ENCODE data around the gene WSCD2. TPM values are rescaled to one million over a fixed set of nuclear protein-coding genes. Genes with fewer than 3 reads are reported as not detected.

WSCD2 gene
- total and polyA plus RNA-seq, 2 of the 4 experiments (the other 2 are of a cell fraction), result not detected

- Histone ChIP-seq H3K23ac (ENCODE audit: low read depth, low read length) (no peak overlapping the region), H4K20me1 (ENCODE audit: insufficient read depth, low read length) (no peaks in the 10 kb centered on the region), H3K4ac (ENCODE audit: low read depth, low read length) (no peak overlapping the region), H2BK15ac (ENCODE audit: low read depth, low read length) (no peak overlapping the region), H4K91ac (ENCODE audit: insufficient read depth, low read depth, low read length) (no peak overlapping the region), H4K5ac (ENCODE audit: low read depth, low read length) (no peak overlapping the region), H3K27ac (ENCODE audit: insufficient read depth, low read length) (no peak overlapping the region), H3K18ac (ENCODE audit: low read depth, low read length) (no peak overlapping the region), H2AK5ac (ENCODE audit: low read depth, low read length) (no peak overlapping the region), H2BK5ac (ENCODE audit: low read depth, low read length, poor library complexity, severe bottlenecking) (no peak overlapping the region), H3K79me1 (ENCODE audit: low read depth in 1 of 2, low read length in 2 of 2) (no peaks in the 10 kb centered on the region), H3K14ac (replicated peaks; ENCODE audit: low read depth, low read length) (no peak overlapping the region), H3K4me2 (ENCODE audit: low read depth, low read length) (no peak overlapping the region), H2AFZ (replicated peaks; ENCODE audit: low read length, poor library complexity) (no peak overlapping the region), H3K36me3 (ENCODE audit: control insufficient read depth, insufficient read depth, low read length) (no peaks in the 10 kb centered on the region), H4K8ac (ENCODE audit: low read depth in 2 of 2, low read length in 2 of 2) (no peak overlapping the region), H2BK20ac (ENCODE audit: low read depth, low read length) (no peak overlapping the region), H3K56ac (ENCODE audit: extremely low read depth, insufficient read depth, low read length) (no peak overlapping the region), H3K9me3 (ENCODE audit: control insufficient read depth, insufficient read depth, low read length) (no peaks in the 10 kb centered on the region; the same call in 1 of the 2 replicates), H3K27me3 (ENCODE audit: control insufficient read depth, insufficient read depth, low read length) (no peaks in the 10 kb centered on the region), H3K4me3 (ENCODE audit: insufficient read depth, low read depth, low read length) (no peak overlapping the region), H3K4me1 (ENCODE audit: control insufficient read depth, insufficient read depth, low read length) (no peaks in the 10 kb centered on the region), H3K9ac (ENCODE audit: low read depth, low read length) (no peak overlapping the region), H2AK9ac (replicated peaks; ENCODE audit: low read depth, low read length, poor library complexity) (no peak overlapping the region), H3K9me1 (ENCODE audit: insufficient read depth, low read length) (no peaks in the 10 kb centered on the region), H2BK120ac (ENCODE audit: low read depth, low read length) (no peak overlapping the region)
- intact Hi-C loops (cut with micrococcal nuclease) (no loop called here), in situ Hi-C loops (cut with MboI; ENCODE audit: low sequenced_read_pairs) (no loop called here), dilution Hi-C loops (cut with HindIII; ENCODE audit: low sequenced_read_pairs, unreplicated experiment) (no loop called here)
- WGBS, 2 experiments (ENCODE audit: extremely low coverage in 2 of 2, insufficient read length in 1 of 2), result no CpG with 5 or more reads among the region's 5 CpGs
- CTCF ChIA-PET, result no interaction called here
- TF ChIP-seq CTCF (conservative IDR thresholded peaks at IDR 0.05; ENCODE audit: low read depth, low read length) (no peak), CHD1 (IDR thresholded peaks at IDR 0.05; ENCODE audit: low read depth, low read length) (no peak), USF2 (IDR thresholded peaks at IDR 0.05; ENCODE audit: low read depth, low read length) (no peak), MAZ (IDR thresholded peaks at IDR 0.05; ENCODE audit: borderline replicate concordance, low read depth, low read length) (no peak), ELK1 (IDR thresholded peaks at IDR 0.05; ENCODE audit: borderline replicate concordance, low read depth, low read length) (no peak), RAD21 (IDR thresholded peaks at IDR 0.05; ENCODE audit: low read length) (no peak), BHLHE40 (IDR thresholded peaks at IDR 0.05; ENCODE audit: low read depth, low read length) (no peak), MXI1 (IDR thresholded peaks at IDR 0.05; ENCODE audit: borderline replicate concordance, low read depth, low read length) (no peak), MAFK (IDR thresholded peaks at IDR 0.05; ENCODE audit: low read depth, low read length) (no peak), RCOR1 (IDR thresholded peaks at IDR 0.05; ENCODE audit: insufficient replicate concordance, low read length) (no peak), FOS (IDR thresholded peaks at IDR 0.05; ENCODE audit: low read depth, low read length) (no peak), NFE2L2 (IDR thresholded peaks at IDR 0.05; ENCODE audit: low read depth, low read length) (no peak), POLR2A (IDR thresholded peaks at IDR 0.05; ENCODE audit: low read depth, low read length) (no peak), RFX5 (IDR thresholded peaks at IDR 0.05; ENCODE audit: low read depth, low read length) (no peak), SMC3 (IDR thresholded peaks at IDR 0.05; ENCODE audit: low read depth, low read length) (no peak)
- BruUV-seq (replicated peaks), result no TSS peak
- DNase-seq, result no peak
- ATAC-seq (ENCODE audit: low read depth), result no peak
- POLR2A ChIA-PET (ENCODE audit: unreplicated experiment), result no interaction called here
Observed at GRCh38 chr12:108166505-108166904, 37.4 kb downstream of the WSCD2 start.

All from IMR-90 (cell line).